ENCODE measurements around the gene EGFL7.

DNA sequence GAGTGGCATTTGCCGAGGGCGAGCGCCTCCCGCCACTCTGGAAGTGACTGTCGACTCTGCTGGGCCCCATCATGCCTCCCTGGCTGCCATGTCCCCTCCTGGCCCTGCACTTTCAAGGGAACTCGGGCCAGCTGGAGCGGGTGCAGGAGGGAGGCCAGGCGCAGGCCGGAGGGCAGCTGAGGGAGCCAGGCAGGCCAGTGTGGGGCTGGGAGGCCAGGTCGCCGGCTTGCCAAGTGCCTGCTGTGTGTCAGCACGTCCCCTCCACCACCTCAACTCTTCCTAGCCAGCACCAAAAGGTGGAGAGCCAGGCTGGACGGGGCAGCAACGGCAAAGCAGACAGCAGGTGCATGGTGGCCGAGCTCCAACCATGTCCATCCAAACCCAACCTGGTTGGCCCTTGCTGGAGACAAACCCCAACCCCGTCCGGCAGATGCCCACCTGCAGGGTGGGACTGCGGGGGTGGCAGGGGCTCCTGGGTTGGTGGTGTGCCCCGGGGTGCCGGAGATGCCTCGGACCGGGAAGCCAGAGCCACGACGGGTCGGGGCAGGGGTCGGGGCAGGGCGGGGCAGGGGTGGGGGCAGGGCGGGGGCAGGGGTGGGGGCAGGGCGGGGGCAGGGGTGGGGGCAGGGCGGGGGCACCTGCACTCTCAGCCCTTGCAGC, 36.5 kb upstream of the EGFL7 start:
- TF ChIP-seq EP300 (IDR thresholded peaks at IDR 0.05; ENCODE audit: borderline replicate concordance in 1 of 2, control insufficient read depth in 1 of 2, low read depth in 2 of 2, low read length in 2 of 2): no peak
- no peak for TF ChIP-seq RFX5 (IDR thresholded peaks at IDR 0.05; ENCODE audit: low read depth, low read length)
- TF ChIP-seq, protein P1, sequence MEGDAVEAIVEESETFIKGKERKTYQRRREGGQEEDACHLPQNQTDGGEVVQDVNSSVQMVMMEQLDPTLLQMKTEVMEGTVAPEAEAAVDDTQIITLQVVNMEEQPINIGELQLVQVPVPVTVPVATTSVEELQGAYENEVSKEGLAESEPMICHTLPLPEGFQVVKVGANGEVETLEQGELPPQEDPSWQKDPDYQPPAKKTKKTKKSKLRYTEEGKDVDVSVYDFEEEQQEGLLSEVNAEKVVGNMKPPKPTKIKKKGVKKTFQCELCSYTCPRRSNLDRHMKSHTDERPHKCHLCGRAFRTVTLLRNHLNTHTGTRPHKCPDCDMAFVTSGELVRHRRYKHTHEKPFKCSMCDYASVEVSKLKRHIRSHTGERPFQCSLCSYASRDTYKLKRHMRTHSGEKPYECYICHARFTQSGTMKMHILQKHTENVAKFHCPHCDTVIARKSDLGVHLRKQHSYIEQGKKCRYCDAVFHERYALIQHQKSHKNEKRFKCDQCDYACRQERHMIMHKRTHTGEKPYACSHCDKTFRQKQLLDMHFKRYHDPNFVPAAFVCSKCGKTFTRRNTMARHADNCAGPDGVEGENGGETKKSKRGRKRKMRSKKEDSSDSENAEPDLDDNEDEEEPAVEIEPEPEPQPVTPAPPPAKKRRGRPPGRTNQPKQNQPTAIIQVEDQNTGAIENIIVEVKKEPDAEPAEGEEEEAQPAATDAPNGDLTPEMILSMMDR (IDR thresholded peaks at IDR 0.05 in 2 of 3, conservative IDR thresholded peaks at IDR 0.05 in 1 of 3; ENCODE audit: control insufficient read depth in 2 of 3, extremely low read depth in 1 of 3, insufficient read depth in 1 of 3, low read depth in 3 of 3, low read length in 3 of 3): no peak
- no peak for TF ChIP-seq DPF2 (IDR thresholded peaks at IDR 0.05)
- TF ChIP-seq TARDBP (IDR thresholded peaks at IDR 0.05; ENCODE audit: borderline replicate concordance): no peak
- no peak for TF ChIP-seq RAD21 (IDR thresholded peaks at IDR 0.05; ENCODE audit: insufficient read depth, low read depth, low read length)
- TF ChIP-seq, protein P2, sequence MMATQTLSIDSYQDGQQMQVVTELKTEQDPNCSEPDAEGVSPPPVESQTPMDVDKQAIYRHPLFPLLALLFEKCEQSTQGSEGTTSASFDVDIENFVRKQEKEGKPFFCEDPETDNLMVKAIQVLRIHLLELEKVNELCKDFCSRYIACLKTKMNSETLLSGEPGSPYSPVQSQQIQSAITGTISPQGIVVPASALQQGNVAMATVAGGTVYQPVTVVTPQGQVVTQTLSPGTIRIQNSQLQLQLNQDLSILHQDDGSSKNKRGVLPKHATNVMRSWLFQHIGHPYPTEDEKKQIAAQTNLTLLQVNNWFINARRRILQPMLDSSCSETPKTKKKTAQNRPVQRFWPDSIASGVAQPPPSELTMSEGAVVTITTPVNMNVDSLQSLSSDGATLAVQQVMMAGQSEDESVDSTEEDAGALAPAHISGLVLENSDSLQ (IDR thresholded peaks at IDR 0.05): no peak
- TF ChIP-seq, protein P3, sequence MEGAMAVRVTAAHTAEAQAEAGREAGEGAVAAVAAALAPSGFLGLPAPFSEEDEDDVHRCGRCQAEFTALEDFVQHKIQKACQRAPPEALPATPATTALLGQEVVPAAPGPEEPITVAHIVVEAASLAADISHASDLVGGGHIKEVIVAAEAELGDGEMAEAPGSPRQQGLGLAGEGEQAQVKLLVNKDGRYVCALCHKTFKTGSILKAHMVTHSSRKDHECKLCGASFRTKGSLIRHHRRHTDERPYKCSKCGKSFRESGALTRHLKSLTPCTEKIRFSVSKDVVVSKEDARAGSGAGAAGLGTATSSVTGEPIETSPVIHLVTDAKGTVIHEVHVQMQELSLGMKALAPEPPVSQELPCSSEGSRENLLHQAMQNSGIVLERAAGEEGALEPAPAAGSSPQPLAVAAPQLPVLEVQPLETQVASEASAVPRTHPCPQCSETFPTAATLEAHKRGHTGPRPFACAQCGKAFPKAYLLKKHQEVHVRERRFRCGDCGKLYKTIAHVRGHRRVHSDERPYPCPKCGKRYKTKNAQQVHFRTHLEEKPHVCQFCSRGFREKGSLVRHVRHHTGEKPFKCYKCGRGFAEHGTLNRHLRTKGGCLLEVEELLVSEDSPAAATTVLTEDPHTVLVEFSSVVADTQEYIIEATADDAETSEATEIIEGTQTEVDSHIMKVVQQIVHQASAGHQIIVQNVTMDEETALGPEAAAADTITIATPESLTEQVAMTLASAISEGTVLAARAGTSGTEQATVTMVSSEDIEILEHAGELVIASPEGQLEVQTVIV (IDR thresholded peaks at IDR 0.05; ENCODE audit: borderline replicate concordance, partially characterized antibody): no peak
- no peak for TF ChIP-seq BMI1 (IDR thresholded peaks at IDR 0.05; ENCODE audit: borderline replicate concordance)
- no peak for TF ChIP-seq CEBPB (IDR thresholded peaks at IDR 0.05; ENCODE audit: borderline replicate concordance in 1 of 2, low read depth in 2 of 2, low read length in 2 of 2)
- no peak for TF ChIP-seq SREBF2 (IDR thresholded peaks at IDR 0.05; ENCODE audit: low read length)
- no peak for TF ChIP-seq SUZ12 (IDR thresholded peaks at IDR 0.05; ENCODE audit: unreplicated experiment)
- no peak for TF ChIP-seq SPI1 (IDR thresholded peaks at IDR 0.05; ENCODE audit: borderline replicate concordance, insufficient read depth, low read depth, low read length)

Data from GM12878 (cell line).